HG02642 (cell line): ENCODE data around the gene CTNNAL1.
"Not testable (repeated sequence)": the region's sequence is repeated elsewhere in the genome, so short reads cannot be mapped to it uniquely, and the experiment has no call there.

Source experiments
- ATAC-seq: cut with Tn5 transposase; IDR thresholded peaks from one replicate; pipeline ENCODE4 v1.9.1; 2021; ENCODE audit warnings: mild to moderate bottlenecking; ENCODE audit not compliant: unreplicated experiment, poor library complexity

CTNNAL1 gene

DNA sequence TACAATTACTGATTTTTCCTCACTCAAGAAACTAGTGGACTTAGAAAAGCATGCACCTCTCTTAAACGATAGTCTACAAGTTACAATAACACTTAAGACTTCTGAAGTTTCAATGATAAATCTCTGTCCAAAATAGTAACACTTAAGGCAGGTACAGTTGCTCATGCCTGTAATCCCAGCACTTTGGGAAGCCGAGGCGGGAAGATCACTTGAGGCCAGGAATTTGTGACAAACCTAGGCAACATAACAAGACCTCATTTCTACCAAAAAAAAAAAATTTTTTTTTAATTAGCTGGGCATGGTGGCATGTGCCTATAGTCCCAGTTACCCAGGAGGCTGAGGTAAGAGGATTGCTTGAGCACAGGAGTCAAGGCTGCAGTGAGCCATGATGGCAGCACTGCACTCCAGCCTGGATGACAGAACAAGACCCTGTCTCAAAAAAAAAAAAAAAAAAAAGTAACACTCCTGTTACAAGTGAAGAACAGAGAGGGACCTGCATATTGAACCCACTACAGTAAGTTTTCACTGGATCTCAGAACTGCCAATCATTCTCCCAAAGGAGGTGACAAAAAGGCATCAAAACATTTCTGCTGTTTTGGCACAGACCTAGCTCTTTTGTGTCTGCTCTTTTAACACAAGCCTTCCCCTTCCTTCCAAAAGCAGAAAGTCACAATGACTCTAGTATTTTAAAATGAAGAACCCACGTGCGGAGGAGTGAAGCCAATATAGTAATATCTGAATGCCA is 75.6 kb downstream of the CTNNAL1 start:
- ATAC-seq = no peak

- ATAC-seq = peak; percentile 87
Measured at GRCh38 chr9:108934323-108934893, 78.9 kb downstream of the CTNNAL1 start, which contains the start of gene ABITRAM. TSS of gene ABITRAM (plus strand) at chr9:108934400. CDS start at chr9:108934487, 87 bp downstream.

DNA sequence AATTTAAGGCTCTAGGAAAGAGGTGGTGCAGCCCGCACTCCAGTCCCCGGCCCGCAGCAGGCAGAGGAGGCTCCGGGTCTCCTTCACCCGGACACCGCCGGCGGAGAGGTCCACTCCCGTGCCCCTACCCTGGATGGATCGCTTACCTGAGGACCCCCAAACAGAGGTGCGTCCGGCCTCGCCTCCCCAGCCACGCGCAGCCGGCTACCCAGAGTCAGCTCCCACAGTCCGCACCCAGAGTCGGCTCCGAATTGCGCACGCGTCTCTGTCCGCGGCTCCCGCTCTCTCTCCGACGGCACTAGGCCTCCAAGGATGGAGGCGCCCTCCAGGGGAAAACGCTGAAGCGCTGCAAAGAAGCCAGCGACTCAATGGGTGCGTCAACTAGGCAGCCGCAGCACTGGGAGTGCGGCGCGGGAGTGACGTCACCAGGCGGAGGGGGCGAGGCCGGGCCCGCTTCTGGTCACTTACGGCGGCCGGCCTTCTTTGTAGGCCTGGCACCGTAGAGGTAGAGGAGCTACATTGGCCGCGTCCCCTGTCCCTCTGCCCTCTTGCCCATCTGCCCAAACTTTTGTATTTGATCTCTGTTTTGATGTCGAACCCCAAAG is 79.5 kb downstream of the CTNNAL1 start, which contains the start of gene ELP1:
ELP1 (minus strand) TSS at position 407 of the 605 bp plus-strand sequence. CDS start 2,978 bp downstream, outside the sequence.
- peak; percentile 88 for ATAC-seq

- no peak for ATAC-seq
Measured at GRCh38 chr9:108933231-108933717, 80.0 kb downstream of the CTNNAL1 start.

DNA sequence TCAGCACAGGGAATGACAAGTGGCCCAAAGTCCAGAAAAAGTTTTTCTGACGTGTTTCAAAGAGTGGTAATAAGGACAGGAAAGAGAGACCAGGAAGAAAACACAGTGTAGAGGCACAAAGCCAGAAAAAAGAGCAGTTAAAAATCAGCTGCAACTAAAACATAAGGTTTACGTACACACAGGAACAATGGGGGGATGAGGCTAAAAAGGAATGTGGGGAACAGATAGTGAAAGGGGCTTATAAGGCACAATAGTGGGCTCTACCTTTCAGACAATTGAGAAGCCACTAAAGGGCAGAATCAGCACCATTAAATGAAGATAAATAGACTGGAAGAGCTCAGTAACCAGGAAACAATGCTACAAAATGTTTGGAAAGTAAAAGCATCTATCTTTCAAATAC is 84.9 kb downstream of the CTNNAL1 start:
- no peak for ATAC-seq

DNA sequence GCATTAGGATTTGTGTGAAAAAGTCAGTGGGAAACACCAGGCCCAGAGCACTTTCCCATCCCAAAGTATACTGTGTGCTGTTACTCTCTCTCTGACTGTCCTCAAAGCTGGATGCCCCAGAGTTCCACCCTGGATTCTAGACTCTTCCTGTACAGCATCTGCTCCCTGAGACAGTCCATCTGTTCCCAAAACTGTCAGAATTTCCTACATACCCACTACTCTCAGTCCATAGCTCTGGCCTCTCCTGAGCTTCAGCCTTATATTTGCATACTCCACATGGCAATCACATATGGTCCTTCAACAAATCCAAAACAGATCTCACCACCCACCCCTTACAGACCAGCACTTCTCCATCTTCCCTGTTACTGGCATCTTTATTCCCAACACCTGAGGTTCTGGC is 88.8 kb downstream of the CTNNAL1 start:
- ATAC-seq = no peak

DNA sequence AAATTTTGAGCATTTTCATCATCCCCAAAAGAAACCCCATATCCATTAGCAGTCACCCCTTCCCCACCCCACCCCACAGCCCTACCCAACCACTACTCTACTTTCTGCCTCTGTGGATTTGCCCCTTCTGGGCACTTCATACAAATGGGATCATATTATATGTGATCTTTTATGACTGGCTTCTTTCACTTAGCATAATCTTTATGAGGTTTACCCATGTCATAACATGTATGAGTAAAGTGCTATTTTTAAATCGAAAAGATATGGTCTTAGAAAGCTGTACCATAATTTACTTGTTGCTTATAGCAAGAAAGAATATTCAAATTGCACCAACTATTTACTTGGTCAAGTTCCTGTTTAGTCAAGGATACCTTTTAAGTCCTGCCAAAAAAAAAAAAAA is 92.1 kb downstream of the CTNNAL1 start:
- ATAC-seq = no peak

DNA sequence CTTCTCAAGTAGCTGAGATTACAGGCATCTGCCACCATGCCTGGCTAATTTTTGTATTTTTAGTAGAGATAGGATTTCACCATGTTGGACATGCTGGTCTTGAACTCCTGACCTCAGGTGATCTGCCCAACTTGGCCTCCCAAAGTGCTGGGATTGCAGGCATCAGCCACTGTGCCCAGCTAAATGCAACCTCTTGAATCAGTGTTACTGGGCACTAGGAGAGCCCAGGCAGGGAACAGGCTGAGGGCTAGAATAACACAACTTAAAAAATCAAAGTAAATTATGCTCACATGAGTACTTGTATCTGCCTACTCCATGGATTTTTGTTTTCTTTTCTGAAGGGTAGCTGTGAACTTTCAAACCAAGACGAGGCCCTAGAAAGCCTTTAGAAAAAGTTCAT is 92.9 kb downstream of the CTNNAL1 start:
- not testable (repeated sequence) for ATAC-seq

DNA sequence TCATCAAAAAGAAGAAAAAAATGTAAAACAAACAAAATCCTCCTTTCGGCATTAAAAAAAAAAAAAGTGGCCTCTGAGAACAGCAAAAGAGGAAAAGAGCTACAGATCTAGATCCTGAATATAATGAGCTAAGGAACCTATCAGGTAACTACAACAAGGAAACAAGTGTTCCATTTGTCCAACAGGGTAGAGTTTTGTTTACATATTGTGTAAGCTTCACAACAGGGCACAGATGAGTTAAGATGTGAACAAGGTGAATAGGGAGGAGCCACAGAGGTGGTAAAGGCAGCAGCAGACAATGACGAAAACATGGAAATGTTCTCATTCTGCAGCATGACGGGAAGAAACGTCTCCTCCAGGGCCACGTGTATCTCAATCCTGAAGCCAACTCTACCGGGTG is 93.8 kb downstream of the CTNNAL1 start:
- no peak for ATAC-seq

DNA sequence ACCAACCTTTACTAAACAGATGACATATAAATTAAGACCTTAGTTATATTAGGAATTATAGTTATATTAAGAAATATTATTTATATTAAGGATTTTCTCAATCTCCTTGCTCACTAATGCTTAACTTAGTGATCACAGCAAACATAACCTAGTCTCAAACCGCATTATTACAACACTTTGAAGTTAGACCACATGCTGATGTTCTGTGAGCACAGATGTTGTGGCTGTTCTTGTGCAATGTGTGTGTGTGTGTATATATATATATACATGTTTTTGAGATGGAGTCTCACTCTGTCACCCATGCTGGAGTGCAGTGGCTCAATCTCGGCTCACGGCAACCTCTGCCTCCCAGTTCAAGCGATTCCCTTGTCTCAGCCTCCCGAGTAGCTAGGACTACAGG is 99.9 kb downstream of the CTNNAL1 start:
- no peak for ATAC-seq

- no peak for ATAC-seq
Measured at GRCh38 chr9:108911820-108912219, 101.5 kb downstream of the CTNNAL1 start.

DNA sequence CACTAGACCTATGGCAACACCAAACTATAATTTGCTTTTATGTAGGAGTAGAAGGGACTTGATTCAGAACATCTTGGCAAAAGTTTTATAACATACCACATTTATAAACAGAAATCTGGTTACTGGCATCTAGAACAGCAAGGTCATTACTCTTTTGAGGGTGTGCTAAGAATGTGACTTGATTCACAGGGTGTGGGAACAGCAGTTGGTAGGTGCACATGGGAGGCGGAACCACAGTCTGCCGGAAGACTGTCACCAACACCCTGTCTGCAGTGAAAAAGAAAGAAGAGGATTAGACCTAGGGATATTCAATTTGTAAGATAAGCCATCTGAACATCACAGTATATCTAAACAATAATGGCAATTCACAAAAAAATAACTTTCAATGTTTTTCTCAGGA is 102.4 kb downstream of the CTNNAL1 start:
- no peak for ATAC-seq

- no peak for ATAC-seq
Measured at GRCh38 chr9:108910402-108910801, 102.9 kb downstream of the CTNNAL1 start.

- ATAC-seq = no peak
Measured at GRCh38 chr9:108905494-108905893, 107.8 kb downstream of the CTNNAL1 start.

- no peak for ATAC-seq
Measured at GRCh38 chr9:108904161-108904560, 109.1 kb downstream of the CTNNAL1 start.

GRCh38 chr9:108903420-108904103 is 109.7 kb downstream of the CTNNAL1 start:
- no peak for ATAC-seq

DNA sequence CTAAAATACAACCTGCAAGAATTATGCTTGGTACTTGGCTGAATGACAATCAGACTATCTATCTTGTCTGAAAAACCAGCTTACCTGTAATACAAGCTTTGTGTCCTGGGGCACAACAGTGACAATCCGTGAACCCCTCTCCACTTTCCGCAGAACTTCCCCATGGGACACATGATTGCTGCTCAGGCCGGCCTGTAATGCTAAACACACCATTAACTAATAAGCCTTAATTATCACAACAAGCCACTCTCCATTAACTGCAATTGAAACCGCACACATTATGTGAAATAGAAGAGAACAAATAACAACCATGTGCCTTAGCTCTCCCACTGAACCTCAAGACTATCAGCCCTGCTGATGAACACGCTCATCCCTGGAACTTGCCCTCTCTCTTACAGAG is 113.1 kb downstream of the CTNNAL1 start:
- ATAC-seq = no peak

- not testable (repeated sequence) for ATAC-seq
Measured at GRCh38 chr9:108899023-108899695, 114.1 kb downstream of the CTNNAL1 start.

DNA sequence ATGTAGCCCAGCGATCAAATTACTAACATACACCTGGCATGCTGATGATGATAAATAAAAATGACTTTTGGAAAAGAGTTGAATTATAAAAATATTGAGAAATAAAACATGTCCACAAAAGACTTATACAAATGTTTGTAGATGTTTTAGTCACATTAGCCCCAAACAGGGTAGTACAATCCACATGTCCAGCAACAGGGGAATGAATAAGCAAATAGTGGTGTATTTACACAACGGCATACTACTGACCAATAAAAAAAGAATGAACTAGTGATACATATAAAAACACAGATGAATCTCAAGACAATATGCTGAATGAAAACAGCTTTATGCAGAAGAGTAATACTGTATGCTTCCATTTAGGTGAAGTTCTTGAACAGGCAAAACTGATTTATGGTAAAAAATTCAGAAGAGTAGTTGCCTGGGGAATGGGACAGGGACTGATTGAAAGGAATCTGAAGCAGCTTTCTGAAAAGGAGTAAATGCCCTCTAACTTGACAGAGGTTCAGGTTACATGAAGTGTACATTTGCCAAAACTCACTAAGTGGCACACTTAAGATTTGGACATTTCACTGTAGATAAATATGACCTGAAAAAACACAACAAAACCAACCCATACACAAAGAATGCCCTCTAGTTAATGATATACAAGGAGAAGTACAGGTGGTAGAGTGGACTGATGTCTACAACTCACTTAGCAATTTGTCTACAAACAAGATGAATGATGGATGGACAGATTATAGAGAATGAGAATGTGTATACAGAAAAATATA is 115.8 kb downstream of the CTNNAL1 start:
- no peak for ATAC-seq
